Endothelial cell of umbilical vein (primary cell): Measurements from ENCODE around the gene ROPN1L.

ENCODE experiments used
- EZH2 ChIP-seq: IDR thresholded peaks from 2 replicates; pipeline ENCODE4 v1.6.1; 2012; ENCODE audit warnings: borderline replicate concordance, low read depth, mild to moderate bottlenecking, moderate library complexity, low read length, inconsistent platforms; ENCODE audit not compliant: severe bottlenecking
- FOS ChIP-seq: IDR thresholded peaks from 2 replicates; pipeline ENCODE4 v1.6.1; 2011; ENCODE audit warnings: mild to moderate bottlenecking, low read length, moderate library complexity, borderline replicate concordance; ENCODE audit not compliant: insufficient read depth
- GATA2 ChIP-seq: IDR thresholded peaks from 2 replicates; pipeline ENCODE4 v1.7.0; 2011; ENCODE audit warnings: low read depth, mild to moderate bottlenecking, moderate library complexity, mixed read lengths, low read length; ENCODE audit not compliant: insufficient read length, insufficient read depth
- JUN ChIP-seq: IDR thresholded peaks from 2 replicates; pipeline ENCODE4 v1.6.1; 2011; ENCODE audit warnings: borderline replicate concordance, low read depth; ENCODE audit not compliant: insufficient read length, insufficient read depth
- MAX ChIP-seq: IDR thresholded peaks from 2 replicates; pipeline ENCODE4 v1.6.1; 2011; ENCODE audit not compliant: insufficient read depth, insufficient read length
- MYC ChIP-seq: IDR thresholded peaks from one replicate; pipeline ENCODE4 v1.6.1; 2011; ENCODE audit warnings: mild to moderate bottlenecking, low read depth, low read length
- POLR2A ChIP-seq: IDR thresholded peaks from 2 replicates; pipeline ENCODE4 v1.6.1; 2012; ENCODE audit warnings: low read depth, mild to moderate bottlenecking, control low read depth, low read length
- POLR2AphosphoS5 ChIP-seq: IDR thresholded peaks from 2 replicates; pipeline ENCODE4 v1.6.1; 2012; ENCODE audit warnings: low read depth, mild to moderate bottlenecking, control low read depth, low read length, moderate library complexity; ENCODE audit not compliant: insufficient read depth
- TF ChIP-seq, protein P1 (sequence below), 2 donors: IDR thresholded peaks; 1 replicate in 1 of 2; 2 replicates in 1 of 2; pipeline ENCODE4 v1.5.1; 2011; ENCODE audit warnings: low read length in 2 of 2, mild to moderate bottlenecking in 2 of 2, moderate library complexity in 2 of 2, control low read depth in 1 of 2, inconsistent platforms in 1 of 2, low read depth in 1 of 2; ENCODE audit not compliant: insufficient read depth in 1 of 2; ENCODE audit errors: extremely low read depth in 1 of 2

- TF ChIP-seq, protein P1, sequence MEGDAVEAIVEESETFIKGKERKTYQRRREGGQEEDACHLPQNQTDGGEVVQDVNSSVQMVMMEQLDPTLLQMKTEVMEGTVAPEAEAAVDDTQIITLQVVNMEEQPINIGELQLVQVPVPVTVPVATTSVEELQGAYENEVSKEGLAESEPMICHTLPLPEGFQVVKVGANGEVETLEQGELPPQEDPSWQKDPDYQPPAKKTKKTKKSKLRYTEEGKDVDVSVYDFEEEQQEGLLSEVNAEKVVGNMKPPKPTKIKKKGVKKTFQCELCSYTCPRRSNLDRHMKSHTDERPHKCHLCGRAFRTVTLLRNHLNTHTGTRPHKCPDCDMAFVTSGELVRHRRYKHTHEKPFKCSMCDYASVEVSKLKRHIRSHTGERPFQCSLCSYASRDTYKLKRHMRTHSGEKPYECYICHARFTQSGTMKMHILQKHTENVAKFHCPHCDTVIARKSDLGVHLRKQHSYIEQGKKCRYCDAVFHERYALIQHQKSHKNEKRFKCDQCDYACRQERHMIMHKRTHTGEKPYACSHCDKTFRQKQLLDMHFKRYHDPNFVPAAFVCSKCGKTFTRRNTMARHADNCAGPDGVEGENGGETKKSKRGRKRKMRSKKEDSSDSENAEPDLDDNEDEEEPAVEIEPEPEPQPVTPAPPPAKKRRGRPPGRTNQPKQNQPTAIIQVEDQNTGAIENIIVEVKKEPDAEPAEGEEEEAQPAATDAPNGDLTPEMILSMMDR (IDR thresholded peaks at IDR 0.05; ENCODE audit: extremely low read depth in 1 of 2, insufficient read depth in 1 of 2, low read depth in 1 of 2, low read length in 2 of 2), result no peak
- TF ChIP-seq EZH2, result no peak
- TF ChIP-seq POLR2A, result no peak
- no peak for TF ChIP-seq POLR2AphosphoS5
- TF ChIP-seq GATA2, result no peak
- TF ChIP-seq JUN, result no peak
- TF ChIP-seq MAX, result no peak
- TF ChIP-seq MYC, result no peak
- TF ChIP-seq FOS, result no peak
These were observed 70.3 kb downstream of the ROPN1L start for GRCh38 chr5:10511741-10512640.
